ENCODE data around the gene ISYNA1. TPM values are rescaled to one million over a fixed set of nuclear protein-coding genes. Genes with fewer than 3 reads are reported as not detected.

Gene ISYNA1
- total and polyA plus RNA-seq, 4 donors = 4.7 to 41.9 (median 10.1) TPM

- Histone ChIP-seq H3K9me3 (ENCODE audit: control insufficient read depth in 4 of 4, low read length in 3 of 4) (no peaks in the 10 kb centered on the region), H3K27ac (ENCODE audit: low read depth in 1 of 2, low read length in 2 of 2) (no peak overlapping the region), H3K4me1 (ENCODE audit: control insufficient read depth in 4 of 4, insufficient read depth in 4 of 4, low read length in 3 of 4) (peaks cover 0 to 5% (median 2%) of the 10 kb centered on the region in 4 donors), H3K9ac (ENCODE audit: low read depth in 1 of 2, low read length in 2 of 2) (no peak overlapping the region), H3K4me3 (ENCODE audit: low read depth in 1 of 3, low read length in 3 of 3) (no peak overlapping the region), H3K36me3 (ENCODE audit: control insufficient read depth in 4 of 4, insufficient read depth in 3 of 4, low read depth in 1 of 4, low read length in 3 of 4) (peaks cover 9 to 45% (median 15%) of the 10 kb centered on the region in 4 donors), H3K27me3 (ENCODE audit: control insufficient read depth in 4 of 4, insufficient read depth in 4 of 4, low read length in 3 of 4) (no peaks in the 10 kb centered on the region)
- WGBS = 89% methylated on average over 3 of the region's 3 CpGs
- DNase-seq (ENCODE audit: low spot score) = no peak
- TF ChIP-seq EGR1 (IDR thresholded peaks at IDR 0.05; ENCODE audit: low read depth in 2 of 2) = no peak
Observed at GRCh38 chr19:18452386-18452785, 14.5 kb upstream of the ISYNA1 start.

GRCh38 chr19:18450931-18451836, 13.3 kb upstream of the ISYNA1 start:
- Histone ChIP-seq H3K9ac (ENCODE audit: low read depth in 1 of 2, low read length in 2 of 2) (no peak overlapping the region), H3K27me3 (ENCODE audit: control insufficient read depth in 4 of 4, insufficient read depth in 4 of 4, low read length in 3 of 4) (no peaks in the 10 kb centered on the region), H3K4me3 (ENCODE audit: low read depth in 1 of 3, low read length in 3 of 3) (no peak overlapping the region), H3K4me1 (ENCODE audit: control insufficient read depth in 4 of 4, insufficient read depth in 4 of 4, low read length in 3 of 4) (peaks cover 0 to 17% (median 12%) of the 10 kb centered on the region in 4 donors), H3K9me3 (ENCODE audit: control insufficient read depth in 4 of 4, low read length in 3 of 4) (no peaks in the 10 kb centered on the region), H3K36me3 (ENCODE audit: control insufficient read depth in 4 of 4, insufficient read depth in 3 of 4, low read depth in 1 of 4, low read length in 3 of 4) (peaks cover 11 to 37% (median 20%) of the 10 kb centered on the region in 4 donors), H3K27ac (ENCODE audit: low read depth in 1 of 2, low read length in 2 of 2) (no peak overlapping the region)
- TF ChIP-seq TAF1 (conservative IDR thresholded peaks at IDR 0.05) (no peak), CTCF (IDR thresholded peaks at IDR 0.05; ENCODE audit: low read depth, low read length, missing input control) (peak; percentile 95), FOXA1 (IDR thresholded peaks at IDR 0.05) (no peak), HNF4A (conservative IDR thresholded peaks at IDR 0.05) (no peak), YY1 (IDR thresholded peaks at IDR 0.05) (no peak), FOXA2 (IDR thresholded peaks at IDR 0.05) (no peak), EGR1 (IDR thresholded peaks at IDR 0.05; ENCODE audit: low read depth in 2 of 2) (no peak), RAD21 (IDR thresholded peaks at IDR 0.05) (peak; percentile 88 to 93), NR2F2 (IDR thresholded peaks at IDR 0.05) (no peak), SP1 (IDR thresholded peaks at IDR 0.05) (no peak), ZBTB33 (IDR thresholded peaks at IDR 0.05) (no peak), MAX (IDR thresholded peaks at IDR 0.05) (no peak), REST (IDR thresholded peaks at IDR 0.05) (no peak), JUND (IDR thresholded peaks at IDR 0.05) (no peak), GABPA (IDR thresholded peaks at IDR 0.05 in 1 of 2, conservative IDR thresholded peaks at IDR 0.05 in 1 of 2) (no peak), ATF3 (IDR thresholded peaks at IDR 0.05) (no peak), RXRA (IDR thresholded peaks at IDR 0.05) (peak in 1 of 2 donors; percentile 13), HNF4G (IDR thresholded peaks at IDR 0.05) (no peak)
- WGBS = 53% methylated on average over 26 of the region's 26 CpGs
- peak; percentile 97 for DNase-seq (ENCODE audit: low spot score)

Data from liver (tissue), 9 donors.